ENCODE data around the gene TIMELESS.

GRCh38 chr12:56450241-56450640 is 1.0 kb upstream of the TIMELESS start:
- no peak for TF ChIP-seq EZH2phosphoT487 (IDR thresholded peaks at IDR 0.05; ENCODE audit: insufficient read depth, low read depth)
- no peak for TF ChIP-seq EZH2 (IDR thresholded peaks at IDR 0.05; ENCODE audit: insufficient read depth, poor library complexity, severe bottlenecking)
